Type B pancreatic cell (in vitro differentiated cells): ENCODE measurements around the gene ITGA8. TPM values are rescaled to one million over a fixed set of nuclear protein-coding genes. Genes with fewer than 3 reads are reported as not detected.
"Not testable (repeated sequence)": the region's sequence is repeated elsewhere in the genome, so short reads cannot be mapped to it uniquely, and the experiment has no call there.

ENCODE experiments used
- DNase-seq: peaks from one replicate; pipeline ENCODE4 v3.0.0; 2021; ENCODE audit warnings: mixed read lengths; ENCODE audit not compliant: unreplicated experiment; ENCODE audit errors: extremely low spot score
- H3K27ac Mint-ChIP-seq: 2 replicates; pipeline ENCODE4 v1.8.0; 2021; ENCODE audit warnings: mild to moderate bottlenecking, mixed read lengths
- H3K27me3 Mint-ChIP-seq: 2 replicates; pipeline ENCODE4 v1.8.0; 2021; ENCODE audit warnings: mixed read lengths
- H3K36me3 Mint-ChIP-seq: 2 replicates; pipeline ENCODE4 v1.8.0; 2021; ENCODE audit warnings: mixed read lengths
- H3K4me1 Mint-ChIP-seq: one replicate; pipeline ENCODE4 v1.8.0; 2021; ENCODE audit warnings: mixed read lengths; ENCODE audit not compliant: unreplicated experiment
- H3K4me3 Mint-ChIP-seq: 2 replicates; pipeline ENCODE4 v1.8.0; 2021; ENCODE audit warnings: mild to moderate bottlenecking, mixed read lengths
- H3K9me3 Mint-ChIP-seq: 2 replicates; pipeline ENCODE4 v1.8.0; 2021; ENCODE audit warnings: mixed read lengths
- CTCF ChIP-seq: fragments of 200-600 bp; sonication (generic); conservative IDR thresholded peaks from 2 replicates; pipeline ENCODE4 v1.5.0; 2021; ENCODE audit warnings: antibody characterized with exemption, mild to moderate bottlenecking
- total RNA-seq: library from RNA; stranded (reverse); gene quantifications from 2 replicates; pipeline ENCODE4 v1.2.1, GENCODE V29; 2021; ENCODE audit warnings: low replicate concordance

Gene ITGA8
- total RNA-seq, 1 donor from 2014 or later = 10.1 TPM

- no peak for TF ChIP-seq CTCF
- Mint-ChIP-seq H3K4me3 (no peak overlapping the region), H3K36me3 (no peaks in the 10 kb centered on the region), H3K27me3 (no peaks in the 10 kb centered on the region), H3K27ac (no peak overlapping the region), H3K4me1 (no peaks in the 10 kb centered on the region), H3K9me3 (peaks cover 5% of the 10 kb centered on the region)
- DNase-seq = no peak
Measured at GRCh38 chr10:15640536-15641085, 79.1 kb downstream of the ITGA8 start.

GRCh38 chr10:15636446-15636845 lies 83.3 kb downstream of the ITGA8 start:
- Mint-ChIP-seq H3K4me1 (peaks cover 6% of the 10 kb centered on the region), H3K36me3 (no peaks in the 10 kb centered on the region), H3K27me3 (no peaks in the 10 kb centered on the region), H3K9me3 (no peaks in the 10 kb centered on the region), H3K27ac (no peak overlapping the region), H3K4me3 (no peak overlapping the region)
- TF ChIP-seq CTCF = no peak
- DNase-seq = no peak

GRCh38 chr10:15632456-15633091 lies 87.1 kb downstream of the ITGA8 start:
- Mint-ChIP-seq H3K4me3 (no peak overlapping the region), H3K36me3 (no peaks in the 10 kb centered on the region), H3K27me3 (no peaks in the 10 kb centered on the region), H3K27ac (no peak overlapping the region), H3K9me3 (no peaks in the 10 kb centered on the region), H3K4me1 (peaks cover 14% of the 10 kb centered on the region)
- no peak for TF ChIP-seq CTCF
- no peak for DNase-seq

GRCh38 chr10:15631205-15631604 lies 88.5 kb downstream of the ITGA8 start:
- peaks cover 14% of the 10 kb centered on the region for H3K4me1 Mint-ChIP-seq
- H3K36me3 Mint-ChIP-seq, H3K27me3 Mint-ChIP-seq, H3K27ac Mint-ChIP-seq, H3K9me3 Mint-ChIP-seq, H3K4me3 Mint-ChIP-seq, DNase-seq: not testable (repeated sequence)

DNA sequence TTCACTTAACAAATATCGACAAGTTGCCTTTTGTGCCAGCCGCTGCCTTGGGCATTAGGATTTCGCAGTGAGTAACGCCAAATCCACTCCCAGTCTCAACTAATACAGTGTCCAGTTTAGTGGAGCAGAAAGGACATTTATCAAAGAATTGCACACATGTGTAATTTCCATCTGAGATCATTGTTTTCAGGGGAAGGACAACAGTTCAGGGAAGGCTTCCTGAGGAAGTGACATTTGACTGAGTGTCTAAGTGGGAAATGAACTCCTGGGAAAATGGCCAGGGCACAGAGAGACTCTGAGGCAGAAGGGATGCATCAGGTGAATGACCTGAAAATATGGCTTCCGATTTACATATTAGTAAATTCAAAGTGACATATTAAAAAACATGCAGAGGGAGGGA lies 89.4 kb downstream of the ITGA8 start:
- TF ChIP-seq CTCF = no peak
- H3K27ac Mint-ChIP-seq = no peak overlapping the region
- peaks cover 16% of the 10 kb centered on the region for H3K4me1 Mint-ChIP-seq
- H3K36me3 Mint-ChIP-seq = no peaks in the 10 kb centered on the region
- no peak for DNase-seq
- H3K27me3 Mint-ChIP-seq = no peaks in the 10 kb centered on the region
- no peaks in the 10 kb centered on the region for H3K9me3 Mint-ChIP-seq
- no peak overlapping the region for H3K4me3 Mint-ChIP-seq

DNA sequence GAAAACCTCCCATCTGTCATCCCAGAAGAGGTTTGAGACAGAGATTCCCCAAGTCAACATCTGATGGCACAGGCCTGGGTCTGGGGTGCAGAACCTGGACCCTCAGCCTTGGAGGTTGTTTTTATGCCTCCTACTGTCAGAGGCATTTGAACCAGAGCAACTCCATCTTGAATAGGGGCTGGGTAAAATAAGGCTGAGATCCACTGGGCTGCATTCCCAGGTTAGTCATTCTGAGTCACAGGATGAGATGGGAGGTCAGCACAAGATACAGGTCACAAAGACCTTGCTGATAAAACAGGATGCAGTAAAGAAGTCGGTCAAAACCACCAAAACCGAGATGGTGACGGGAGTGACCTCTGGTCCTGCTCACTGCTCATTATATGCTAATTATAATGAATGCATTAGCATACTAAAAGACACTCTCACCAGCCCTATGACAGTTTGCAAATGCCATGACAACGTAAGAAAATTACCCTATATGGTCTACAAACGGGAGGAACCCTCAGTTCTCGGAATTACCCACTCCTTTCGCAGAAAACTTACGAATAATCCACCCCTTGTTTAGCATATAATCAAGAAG lies 92.0 kb downstream of the ITGA8 start:
- Mint-ChIP-seq H3K27ac (no peak overlapping the region), H3K9me3 (no peaks in the 10 kb centered on the region), H3K4me3 (no peak overlapping the region), H3K4me1 (peaks cover 15% of the 10 kb centered on the region), H3K27me3 (no peaks in the 10 kb centered on the region), H3K36me3 (no peaks in the 10 kb centered on the region)
- TF ChIP-seq CTCF = no peak
- DNase-seq = no peak
